NOMO-1 treated with dmso at 0.1 percent for 144 hours (cell line): ENCODE data around the gene ZSWIM1.
"Not testable (repeated sequence)": the region's sequence is repeated elsewhere in the genome, so short reads cannot be mapped to it uniquely, and the experiment has no call there.

ENCODE experiments used
- DNase-seq: peaks from one replicate; lab custom pipeline; 2025; ENCODE audit not compliant: unreplicated experiment; lab: John Stamatoyannopoulos, UW

The ZSWIM1 gene

GRCh38 chr20:45853484-45853883 is 27.5 kb upstream of the ZSWIM1 start:
- no peak for DNase-seq

DNA sequence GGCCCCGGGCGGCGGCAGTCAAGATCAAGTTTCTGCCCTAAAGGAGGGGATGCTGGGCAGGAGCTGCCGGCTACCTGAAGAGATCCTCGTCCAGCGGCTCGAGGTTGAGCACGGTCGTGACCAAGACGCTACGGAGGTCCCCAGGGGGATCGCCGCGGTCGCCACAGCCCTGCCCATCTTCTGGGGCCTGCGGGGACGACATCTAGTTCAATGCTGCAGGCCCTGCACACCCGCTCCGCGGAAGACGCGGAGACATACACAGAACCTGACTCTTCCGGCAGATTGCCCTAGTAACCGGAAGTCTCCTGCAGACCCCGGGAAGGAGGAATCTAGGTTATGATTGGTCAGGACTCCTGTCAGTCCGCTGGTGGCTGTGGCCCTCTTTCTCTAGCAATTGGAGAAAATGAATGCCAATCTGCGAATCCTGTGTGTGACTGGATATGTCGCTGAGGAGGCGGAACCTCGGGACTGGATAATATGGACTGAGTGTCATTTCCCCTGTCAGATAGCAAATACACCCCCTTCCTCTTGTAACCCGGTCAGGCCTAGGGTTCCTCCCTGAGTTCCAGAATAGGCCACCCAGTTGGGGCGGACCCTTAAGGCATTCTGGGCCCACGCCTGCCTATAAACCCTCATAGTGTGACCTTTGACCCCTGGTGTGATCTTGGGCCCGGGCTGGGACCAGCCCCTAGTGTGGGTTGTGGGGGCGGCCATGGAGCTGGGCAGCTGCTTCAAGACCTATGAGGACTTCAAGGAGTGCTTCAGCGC is 23.7 kb upstream of the ZSWIM1 start, which contains the start of the genes ACOT8 and ZSWIM3:
Gene ACOT8, minus strand, starts transcription at position 279 of the 768 bp plus-strand sequence. Its CDS starts 77 bp downstream, at position 202.
Gene ZSWIM3, plus strand, starts transcription at position 501 of the 768 bp plus-strand sequence. Its CDS starts 212 bp downstream, at position 713.
- DNase-seq, result peak; percentile 99

DNA sequence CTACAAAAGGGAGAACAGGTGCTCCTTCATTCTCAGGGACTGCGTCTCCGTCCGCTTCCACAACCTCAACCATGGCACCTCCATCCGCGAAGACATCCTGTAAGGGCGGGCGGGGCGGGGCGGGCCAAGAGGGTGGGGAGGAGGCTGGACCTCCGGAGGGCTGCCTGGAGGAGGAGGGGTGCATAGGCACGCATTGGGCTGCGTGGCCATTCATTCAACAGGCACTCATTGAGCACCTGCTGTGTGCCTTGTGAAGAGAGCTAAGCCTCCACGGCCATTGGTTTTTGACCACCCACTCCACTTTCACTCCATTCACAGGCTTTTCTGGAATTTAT is 23.2 kb upstream of the ZSWIM1 start:
- peak; percentile 38 for DNase-seq

- no peak for DNase-seq
Observed at GRCh38 chr20:45859916-45860315, 21.1 kb upstream of the ZSWIM1 start.

DNA sequence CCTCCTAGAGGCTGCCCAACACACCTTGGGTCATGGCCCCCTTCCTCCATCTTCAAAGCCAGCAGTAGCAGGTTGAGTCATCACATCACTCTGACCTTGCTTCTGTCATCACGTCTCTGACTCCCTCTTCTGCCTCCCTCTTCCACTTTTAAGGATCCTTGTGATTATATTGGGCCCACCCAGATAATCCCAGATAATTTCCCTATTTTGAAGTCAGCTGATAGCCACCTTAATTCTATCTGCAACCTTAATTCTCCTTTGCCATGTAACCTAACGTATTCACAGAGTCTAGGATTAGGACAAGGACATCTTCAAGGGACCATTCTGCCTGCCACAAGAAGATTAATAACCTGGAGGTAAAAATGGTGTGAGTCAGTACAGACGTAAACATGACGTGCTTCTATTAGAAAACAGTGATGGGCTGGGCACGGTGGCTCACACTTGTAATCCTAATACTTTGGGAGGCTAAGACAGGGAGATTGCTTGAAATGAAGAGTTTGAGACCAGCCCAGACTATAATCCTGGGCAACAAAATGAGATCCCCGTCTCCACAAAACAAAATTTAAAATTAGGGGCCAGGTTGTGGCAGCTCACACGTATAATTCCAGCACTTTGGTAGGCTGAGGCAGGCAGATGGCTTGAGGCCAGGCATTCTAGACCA is 20.3 kb upstream of the ZSWIM1 start:
- DNase-seq, result no peak

DNA sequence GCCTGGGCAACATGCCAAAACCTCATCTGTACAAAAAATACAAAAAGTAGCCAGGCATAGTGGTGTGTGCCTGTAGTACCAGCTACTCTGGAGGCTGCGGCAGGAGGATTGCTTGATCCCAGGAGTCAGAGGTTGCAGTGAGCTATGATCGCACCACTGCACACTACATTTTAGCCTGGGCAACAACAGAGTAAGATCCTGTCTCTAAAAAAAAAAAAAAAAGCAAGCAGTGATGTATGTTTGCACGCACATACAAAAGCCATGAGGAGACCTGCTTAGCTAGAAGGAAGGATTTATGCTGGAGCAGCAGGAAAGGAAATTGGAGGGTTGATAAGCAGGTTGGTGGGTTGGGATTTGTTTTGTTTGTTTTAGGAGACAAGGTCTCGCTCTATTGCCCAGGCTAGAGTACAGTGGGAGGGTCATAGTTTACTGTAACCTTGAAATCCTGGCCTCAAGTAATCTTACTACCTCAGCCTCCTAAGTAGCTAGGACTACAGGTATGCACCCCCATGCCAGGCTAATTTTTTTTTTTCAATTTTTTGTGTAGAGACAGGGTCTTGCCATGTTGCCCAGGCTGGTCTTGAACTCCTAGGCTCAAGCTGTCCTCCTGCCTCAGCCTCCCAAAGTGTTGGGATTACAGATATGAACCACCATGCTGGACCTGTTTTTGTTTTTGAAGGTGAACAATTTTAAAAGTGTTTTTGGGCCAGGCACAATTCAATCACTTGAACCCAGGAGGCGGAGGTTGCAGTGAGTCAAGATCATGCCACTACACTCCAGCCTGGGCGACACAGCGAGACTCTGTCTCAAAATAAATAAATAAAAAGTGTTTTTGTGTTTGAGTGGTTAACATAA is 19.6 kb upstream of the ZSWIM1 start:
- no peak for DNase-seq

GRCh38 chr20:45863543-45864470 is 17.2 kb upstream of the ZSWIM1 start:
- no peak for DNase-seq

- DNase-seq, result no peak
Observed at GRCh38 chr20:45866454-45866853, 14.6 kb upstream of the ZSWIM1 start.

DNA sequence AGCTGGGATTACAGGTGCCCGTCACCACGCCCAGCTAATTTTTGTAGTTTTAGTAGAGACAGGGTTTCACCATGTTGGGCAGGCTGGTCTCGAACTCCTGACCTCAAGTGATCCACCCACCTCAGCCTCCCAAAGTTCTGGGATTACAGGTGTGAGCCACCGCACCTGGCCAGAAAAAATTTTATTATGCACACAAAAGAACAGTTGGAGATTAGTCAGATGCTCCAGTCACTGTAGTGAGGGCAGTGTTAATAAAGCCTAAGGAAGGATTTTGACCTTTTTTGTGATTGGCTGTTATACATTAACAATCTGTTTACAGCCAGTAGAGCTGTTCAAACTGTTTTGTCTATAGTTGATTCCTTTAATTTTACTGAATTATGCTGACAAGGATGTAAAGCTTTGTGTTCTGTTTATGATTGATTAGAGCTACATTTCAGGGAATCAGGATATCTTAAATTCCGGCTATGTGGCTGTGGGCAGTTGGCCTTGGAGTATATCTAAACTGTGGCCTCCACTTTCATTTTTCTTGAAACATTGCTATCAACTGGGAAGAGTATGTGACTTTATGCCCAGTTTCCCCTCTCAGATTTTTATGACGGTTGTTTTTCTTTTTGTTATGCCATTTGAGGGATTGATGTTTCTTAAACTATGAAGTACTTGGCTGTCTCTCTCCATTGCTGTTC is 13.8 kb upstream of the ZSWIM1 start:
- DNase-seq, result no peak

- DNase-seq, result no peak
Observed at GRCh38 chr20:45867819-45868176, 13.2 kb upstream of the ZSWIM1 start.

GRCh38 chr20:45872626-45873025 is 8.4 kb upstream of the ZSWIM1 start:
- DNase-seq, result no peak

DNA sequence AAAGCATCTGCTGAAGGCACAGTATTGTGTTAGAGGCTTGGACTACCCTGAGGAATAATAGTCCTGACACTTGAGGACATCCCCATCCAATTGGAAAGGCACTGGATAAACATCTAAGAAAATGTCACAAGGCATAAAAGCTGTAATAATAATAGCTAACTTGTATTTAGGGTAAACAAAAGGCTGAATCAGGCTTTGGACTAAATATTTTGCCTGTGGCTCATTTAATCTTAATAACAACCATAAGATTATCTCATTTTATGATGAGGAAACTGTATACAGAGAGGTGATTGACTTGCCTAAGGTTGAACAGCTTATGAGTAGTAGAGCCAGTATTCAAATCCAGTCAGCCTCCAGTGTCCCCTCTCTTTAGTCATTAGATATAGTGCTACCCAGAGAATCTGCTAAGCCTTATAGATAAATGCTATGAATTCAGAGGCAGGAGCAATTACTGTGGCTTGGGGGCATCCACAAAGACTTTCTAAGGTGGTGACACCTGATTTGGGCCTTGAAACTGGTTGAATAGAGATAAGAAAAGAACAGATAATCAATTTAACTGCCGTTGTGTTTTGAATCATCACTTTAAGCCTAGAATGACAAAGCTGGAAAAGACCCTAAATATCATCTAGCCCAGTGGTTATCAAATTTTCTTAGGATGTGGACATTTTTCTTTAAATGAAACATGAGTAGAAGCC is 7.5 kb upstream of the ZSWIM1 start:
- no peak for DNase-seq

GRCh38 chr20:45874104-45874481 is 6.9 kb upstream of the ZSWIM1 start:
- not testable (repeated sequence) for DNase-seq

DNA sequence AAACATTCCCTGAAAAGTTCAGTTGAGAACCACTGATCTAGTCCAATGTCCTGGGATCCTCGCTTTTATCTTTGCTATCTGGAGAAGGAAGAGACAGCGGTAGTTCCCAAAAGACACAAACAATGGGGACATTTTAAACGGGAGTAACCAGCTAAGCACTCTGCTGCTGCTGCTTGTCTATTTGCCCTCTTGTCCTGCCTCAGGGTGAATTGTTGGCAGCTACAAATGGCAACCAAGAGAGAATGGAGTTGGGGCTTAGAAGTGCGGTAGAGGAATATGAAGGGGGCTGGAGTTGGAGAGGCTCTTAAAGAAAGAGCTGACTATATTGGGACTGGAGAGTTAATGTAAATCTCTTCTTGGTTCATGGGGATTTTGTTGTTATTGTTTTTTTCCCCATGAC is 6.5 kb upstream of the ZSWIM1 start:
- no peak for DNase-seq

DNA sequence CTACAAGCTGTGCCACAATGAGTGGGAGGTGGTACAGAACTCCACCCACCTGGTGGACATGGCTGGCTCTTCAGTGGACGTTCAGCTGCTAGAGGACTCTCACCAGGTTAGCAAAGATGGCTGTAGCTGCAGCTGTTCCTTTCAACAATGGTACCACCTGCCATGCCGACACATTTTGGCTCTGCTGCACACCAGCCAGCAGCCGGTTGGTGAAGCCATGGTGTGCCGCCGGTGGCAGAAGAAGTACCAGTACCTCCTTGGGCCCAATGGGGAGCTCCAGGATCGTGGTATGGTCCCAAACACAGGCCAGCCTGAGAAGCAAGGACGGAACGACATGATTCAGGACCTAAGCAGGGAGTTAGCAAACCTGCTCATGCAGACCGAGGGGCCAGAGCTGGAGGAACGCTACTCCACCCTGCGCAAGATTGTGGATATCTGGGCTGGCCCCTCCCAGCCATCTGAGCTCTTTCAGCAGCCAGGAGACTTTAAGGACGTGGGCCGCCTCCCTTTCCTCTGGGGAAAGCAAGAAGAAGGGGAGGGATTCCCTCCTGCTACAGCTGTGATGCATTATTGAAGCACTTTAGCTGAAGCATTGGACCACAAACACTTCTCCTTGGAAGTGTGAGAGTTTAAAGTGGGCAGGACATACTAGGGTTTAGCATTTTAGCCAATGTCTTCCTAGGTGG is 2.8 kb upstream of the ZSWIM1 start:
- DNase-seq, result no peak

DNA sequence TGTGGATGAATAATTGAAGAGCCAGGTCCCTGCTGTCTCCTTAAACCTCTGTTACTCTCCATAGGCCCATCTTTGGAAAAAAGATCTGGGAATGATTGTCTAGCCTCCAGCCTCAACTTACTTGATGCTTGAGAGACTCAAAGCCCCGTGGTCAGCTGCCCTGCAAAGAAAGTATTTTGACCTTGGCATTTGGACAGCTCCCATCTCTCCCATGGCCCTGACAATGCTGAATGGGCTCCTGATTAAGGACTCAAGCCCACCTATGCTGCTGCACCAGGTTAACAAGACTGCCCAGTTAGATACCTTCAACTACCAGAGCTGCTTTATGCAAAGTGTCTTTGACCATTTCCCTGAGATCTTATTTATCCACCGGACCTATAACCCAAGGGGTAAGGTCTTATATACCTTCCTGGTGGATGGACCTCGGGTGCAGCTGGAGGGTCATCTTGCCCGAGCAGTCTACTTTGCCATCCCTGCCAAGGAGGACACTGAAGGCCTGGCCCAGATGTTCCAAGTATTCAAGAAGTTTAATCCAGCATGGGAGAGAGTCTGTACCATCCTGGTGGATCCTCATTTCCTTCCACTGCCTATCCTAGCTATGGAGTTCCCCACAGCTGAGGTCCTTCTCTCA is 1.6 kb downstream of the ZSWIM1 start:
- no peak for DNase-seq

DNA sequence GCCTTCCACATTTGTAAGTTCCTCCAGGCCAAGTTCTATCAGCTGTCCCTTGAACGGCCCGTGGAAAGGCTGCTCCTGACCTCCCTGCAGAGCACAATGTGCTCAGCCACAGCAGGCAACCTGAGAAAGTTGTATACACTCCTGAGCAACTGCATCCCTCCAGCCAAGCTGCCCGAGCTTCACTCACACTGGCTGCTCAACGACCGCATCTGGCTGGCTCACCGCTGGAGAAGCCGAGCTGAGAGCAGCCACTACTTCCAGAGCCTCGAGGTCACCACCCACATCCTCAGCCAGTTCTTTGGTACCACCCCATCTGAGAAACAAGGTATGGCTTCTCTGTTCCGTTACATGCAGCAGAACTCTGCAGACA is 2.1 kb downstream of the ZSWIM1 start:
- no peak for DNase-seq

GRCh38 chr20:45886590-45887345 is 5.7 kb downstream of the ZSWIM1 start:
- no peak for DNase-seq
